HepG2 (cell line): ENCODE data around the gene TH. TPM values are rescaled to one million over a fixed set of nuclear protein-coding genes. Genes with fewer than 3 reads are reported as not detected.

Experiments
- HNRNPL ChIP-seq: fragments of 200-400 bp; formaldehyde crosslinking; IDR thresholded peaks from 2 replicates; pipeline ENCODE4 v1.6.1; 2017; ENCODE audit warnings: mild to moderate bottlenecking, low read depth, low read length
- KDM2A ChIP-seq: sonication (generic); formaldehyde crosslinking; IDR thresholded peaks from 2 replicates; pipeline ENCODE4 v1.4.0; 2020; ENCODE audit warnings: low read depth, missing genetic modification reagents, borderline replicate concordance
- RBM39 ChIP-seq: fragments of 200-400 bp; formaldehyde crosslinking; IDR thresholded peaks from one replicate; pipeline ENCODE4 v1.6.1; 2018; ENCODE audit warnings: antibody characterized with exemption, mild to moderate bottlenecking, low read depth, low read length; ENCODE audit not compliant: poor library complexity, severe bottlenecking
- SIX4 ChIP-seq: sonication (generic); formaldehyde crosslinking; IDR thresholded peaks from 2 replicates; pipeline ENCODE4 v1.4.0; 2020; ENCODE audit warnings: missing genetic modification reagents
- STAG1 ChIP-seq: sonication (generic); formaldehyde crosslinking; IDR thresholded peaks from 2 replicates; pipeline ENCODE4 v1.4.0; 2020; ENCODE audit warnings: missing genetic modification reagents
- ZFP36 ChIP-seq: fragments of 150-350 bp; IDR thresholded peaks from 2 replicates; pipeline ENCODE4 v1.6.1; 2018; ENCODE audit warnings: borderline replicate concordance, low read length, low read depth; ENCODE audit not compliant: partially characterized antibody
- ZFP36L2 ChIP-seq: sonication (generic); formaldehyde crosslinking; IDR thresholded peaks from 2 replicates; pipeline ENCODE4 v1.4.0; 2020; ENCODE audit warnings: missing genetic modification reagents
- ZNF24 ChIP-seq: fragments of 450-650 bp; IDR thresholded peaks from 2 replicates; pipeline ENCODE4 v1.6.1; 2017; ENCODE audit warnings: antibody characterized with exemption, mild to moderate bottlenecking
- ZNF44 ChIP-seq: sonication (generic); formaldehyde crosslinking; IDR thresholded peaks from 2 replicates; pipeline ENCODE4 v1.5.1; 2020; ENCODE audit warnings: mild to moderate bottlenecking, missing genetic modification reagents
- ZNF891 ChIP-seq: sonication (generic); formaldehyde crosslinking; IDR thresholded peaks from 2 replicates; pipeline ENCODE4 v1.5.0; 2020; ENCODE audit warnings: mild to moderate bottlenecking, missing genetic modification reagents
- ZSCAN25 ChIP-seq: sonication (generic); formaldehyde crosslinking; IDR thresholded peaks from 2 replicates; pipeline ENCODE4 v1.8.0; 2022; ENCODE audit warnings: mild to moderate bottlenecking, missing genetic modification reagents
- polyA plus RNA-seq, 8 experiments: library from polyadenylated mRNA; depleted of rRNA in 3 of 8; stranded (reverse) in 7 of 8; unstranded in 1 of 8; fragments of >200 nt; fragmentation: Illumina TruSeq in 4 of 8; extraction: Trizol in 4 of 8; gene quantifications; 2 replicates each; pipeline versions ENCODE4 v1.2.1 to v1.2.3, GENCODE V29; 2011 to 2016; ENCODE audit warnings: low read depth in 4 of 8, missing spikeins in 1 of 8, mixed read lengths in 1 of 8; ENCODE audit not compliant: insufficient read depth in 1 of 8
- total RNA-seq, 5 experiments: library from RNA; depleted of rRNA; stranded (reverse); fragments of >200 nt; fragmentation: Illumina TruSeq; extraction: Trizol; gene quantifications; 2 replicates each; pipeline ENCODE4 v1.2.3, GENCODE V29; 2016; ENCODE audit warnings: low read depth in 1 of 5
- TF ChIP-seq, protein P1 (sequence below): IDR thresholded peaks from 2 replicates; pipeline ENCODE4 v1.6.1; 2016; ENCODE audit warnings: mild to moderate bottlenecking
- TF ChIP-seq, protein P2 (sequence below): sonication (generic); formaldehyde crosslinking; IDR thresholded peaks from 2 replicates; pipeline ENCODE4 v1.9.0; 2021; ENCODE audit warnings: missing genetic modification reagents, borderline replicate concordance
- TF ChIP-seq, protein P3 (sequence below): sonication (generic); formaldehyde crosslinking; IDR thresholded peaks from 2 replicates; pipeline ENCODE4 v1.4.0; 2020; ENCODE audit warnings: missing genetic modification reagents
- TF ChIP-seq, protein P4 (sequence below): sonication (generic); formaldehyde crosslinking; IDR thresholded peaks from 2 replicates; pipeline ENCODE4 v1.8.0; 2023; ENCODE audit warnings: mild to moderate bottlenecking, missing genetic modification reagents
- TF ChIP-seq, protein P5 (sequence below): sonication (generic); formaldehyde crosslinking; IDR thresholded peaks from 2 replicates; pipeline ENCODE4 v1.5.1; 2020; ENCODE audit warnings: mild to moderate bottlenecking, missing genetic modification reagents, moderate library complexity
- TF ChIP-seq, protein P6 (sequence below): sonication (generic); formaldehyde crosslinking; IDR thresholded peaks from 2 replicates; pipeline ENCODE4 v1.4.0; 2020; ENCODE audit warnings: missing genetic modification reagents

Gene TH
- total and polyA plus RNA-seq, 2 of the 13 experiments (the other 11 are each of a cell fraction or from before 2014, with no cell fraction given) = 0.36 TPM; not detected in 1

DNA sequence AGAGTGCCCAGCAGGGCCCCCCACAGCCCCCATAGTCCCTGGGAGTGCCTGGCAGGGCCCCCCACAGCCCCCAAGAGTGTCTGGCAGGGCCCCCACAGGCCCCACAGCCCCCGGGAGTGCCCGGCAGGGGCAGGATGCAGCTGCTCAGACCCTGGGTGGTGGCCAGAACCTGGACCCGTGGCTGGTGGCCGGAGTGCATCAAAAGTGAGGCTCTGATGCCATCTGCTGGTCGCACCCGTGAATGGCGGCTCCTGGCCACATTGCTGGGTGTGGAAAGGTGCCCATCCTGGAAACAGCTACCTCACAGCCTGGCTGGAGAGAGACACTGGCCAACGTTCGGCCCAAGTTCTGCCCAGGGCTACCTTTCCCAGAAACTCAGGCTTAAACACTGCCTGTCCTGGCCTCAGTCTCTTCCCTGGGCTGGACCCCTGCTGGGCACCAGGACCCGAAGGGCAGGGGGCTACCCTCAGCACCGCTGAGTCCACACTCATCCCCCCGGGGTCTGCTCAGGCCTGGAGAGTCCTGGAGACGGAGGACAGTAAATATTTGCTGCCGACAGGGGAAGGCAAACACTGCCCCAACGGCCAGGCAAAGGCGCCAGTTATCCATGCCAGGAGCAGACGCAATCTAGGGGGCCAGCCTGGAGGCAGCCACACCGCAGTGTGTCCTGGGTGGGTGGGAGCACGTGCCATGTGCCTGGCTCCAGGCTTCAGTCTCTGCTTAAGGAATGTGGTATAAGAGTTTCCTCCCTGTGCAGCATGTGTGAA is 15.0 kb downstream of the TH start (continued):
- TF ChIP-seq, protein P1, sequence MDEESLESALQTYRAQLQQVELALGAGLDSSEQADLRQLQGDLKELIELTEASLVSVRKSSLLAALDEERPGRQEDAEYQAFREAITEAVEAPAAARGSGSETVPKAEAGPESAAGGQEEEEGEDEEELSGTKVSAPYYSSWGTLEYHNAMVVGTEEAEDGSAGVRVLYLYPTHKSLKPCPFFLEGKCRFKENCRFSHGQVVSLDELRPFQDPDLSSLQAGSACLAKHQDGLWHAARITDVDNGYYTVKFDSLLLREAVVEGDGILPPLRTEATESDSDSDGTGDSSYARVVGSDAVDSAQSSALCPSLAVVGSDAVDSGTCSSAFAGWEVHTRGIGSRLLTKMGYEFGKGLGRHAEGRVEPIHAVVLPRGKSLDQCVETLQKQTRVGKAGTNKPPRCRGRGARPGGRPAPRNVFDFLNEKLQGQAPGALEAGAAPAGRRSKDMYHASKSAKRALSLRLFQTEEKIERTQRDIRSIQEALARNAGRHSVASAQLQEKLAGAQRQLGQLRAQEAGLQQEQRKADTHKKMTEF (CRISPR knock-in tag) = 0 out of 2 replicates have a peak, but pooled peaks have one; percentile 27
- TF ChIP-seq ZFP36L2 (CRISPR knock-in tag) = no peak
- no peak for TF ChIP-seq HNRNPL
- peak; percentile 66; the same call in 1 of the 2 replicates for TF ChIP-seq ZSCAN25 (CRISPR knock-in tag)
- TF ChIP-seq, protein P2, sequence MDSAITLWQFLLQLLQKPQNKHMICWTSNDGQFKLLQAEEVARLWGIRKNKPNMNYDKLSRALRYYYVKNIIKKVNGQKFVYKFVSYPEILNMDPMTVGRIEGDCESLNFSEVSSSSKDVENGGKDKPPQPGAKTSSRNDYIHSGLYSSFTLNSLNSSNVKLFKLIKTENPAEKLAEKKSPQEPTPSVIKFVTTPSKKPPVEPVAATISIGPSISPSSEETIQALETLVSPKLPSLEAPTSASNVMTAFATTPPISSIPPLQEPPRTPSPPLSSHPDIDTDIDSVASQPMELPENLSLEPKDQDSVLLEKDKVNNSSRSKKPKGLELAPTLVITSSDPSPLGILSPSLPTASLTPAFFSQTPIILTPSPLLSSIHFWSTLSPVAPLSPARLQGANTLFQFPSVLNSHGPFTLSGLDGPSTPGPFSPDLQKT (CRISPR knock-in tag) = no peak
- TF ChIP-seq, protein P3, sequence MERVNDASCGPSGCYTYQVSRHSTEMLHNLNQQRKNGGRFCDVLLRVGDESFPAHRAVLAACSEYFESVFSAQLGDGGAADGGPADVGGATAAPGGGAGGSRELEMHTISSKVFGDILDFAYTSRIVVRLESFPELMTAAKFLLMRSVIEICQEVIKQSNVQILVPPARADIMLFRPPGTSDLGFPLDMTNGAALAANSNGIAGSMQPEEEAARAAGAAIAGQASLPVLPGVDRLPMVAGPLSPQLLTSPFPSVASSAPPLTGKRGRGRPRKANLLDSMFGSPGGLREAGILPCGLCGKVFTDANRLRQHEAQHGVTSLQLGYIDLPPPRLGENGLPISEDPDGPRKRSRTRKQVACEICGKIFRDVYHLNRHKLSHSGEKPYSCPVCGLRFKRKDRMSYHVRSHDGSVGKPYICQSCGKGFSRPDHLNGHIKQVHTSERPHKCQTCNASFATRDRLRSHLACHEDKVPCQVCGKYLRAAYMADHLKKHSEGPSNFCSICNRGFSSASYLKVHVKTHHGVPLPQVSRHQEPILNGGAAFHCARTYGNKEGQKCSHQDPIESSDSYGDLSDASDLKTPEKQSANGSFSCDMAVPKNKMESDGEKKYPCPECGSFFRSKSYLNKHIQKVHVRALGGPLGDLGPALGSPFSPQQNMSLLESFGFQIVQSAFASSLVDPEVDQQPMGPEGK (CRISPR knock-in tag) = peak; percentile 22; the same call in 1 of the 2 replicates
- TF ChIP-seq, protein P4, sequence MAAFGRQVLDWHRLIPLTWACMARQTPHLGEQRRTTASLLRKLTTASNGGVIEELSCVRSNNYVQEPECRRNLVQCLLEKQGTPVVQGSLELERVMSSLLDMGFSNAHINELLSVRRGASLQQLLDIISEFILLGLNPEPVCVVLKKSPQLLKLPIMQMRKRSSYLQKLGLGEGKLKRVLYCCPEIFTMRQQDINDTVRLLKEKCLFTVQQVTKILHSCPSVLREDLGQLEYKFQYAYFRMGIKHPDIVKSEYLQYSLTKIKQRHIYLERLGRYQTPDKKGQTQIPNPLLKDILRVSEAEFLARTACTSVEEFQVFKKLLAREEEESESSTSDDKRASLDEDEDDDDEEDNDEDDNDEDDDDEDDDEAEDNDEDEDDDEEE (CRISPR knock-in tag) = peak; percentile 65; the same call in 1 of the 2 replicates
- TF ChIP-seq, protein P5, sequence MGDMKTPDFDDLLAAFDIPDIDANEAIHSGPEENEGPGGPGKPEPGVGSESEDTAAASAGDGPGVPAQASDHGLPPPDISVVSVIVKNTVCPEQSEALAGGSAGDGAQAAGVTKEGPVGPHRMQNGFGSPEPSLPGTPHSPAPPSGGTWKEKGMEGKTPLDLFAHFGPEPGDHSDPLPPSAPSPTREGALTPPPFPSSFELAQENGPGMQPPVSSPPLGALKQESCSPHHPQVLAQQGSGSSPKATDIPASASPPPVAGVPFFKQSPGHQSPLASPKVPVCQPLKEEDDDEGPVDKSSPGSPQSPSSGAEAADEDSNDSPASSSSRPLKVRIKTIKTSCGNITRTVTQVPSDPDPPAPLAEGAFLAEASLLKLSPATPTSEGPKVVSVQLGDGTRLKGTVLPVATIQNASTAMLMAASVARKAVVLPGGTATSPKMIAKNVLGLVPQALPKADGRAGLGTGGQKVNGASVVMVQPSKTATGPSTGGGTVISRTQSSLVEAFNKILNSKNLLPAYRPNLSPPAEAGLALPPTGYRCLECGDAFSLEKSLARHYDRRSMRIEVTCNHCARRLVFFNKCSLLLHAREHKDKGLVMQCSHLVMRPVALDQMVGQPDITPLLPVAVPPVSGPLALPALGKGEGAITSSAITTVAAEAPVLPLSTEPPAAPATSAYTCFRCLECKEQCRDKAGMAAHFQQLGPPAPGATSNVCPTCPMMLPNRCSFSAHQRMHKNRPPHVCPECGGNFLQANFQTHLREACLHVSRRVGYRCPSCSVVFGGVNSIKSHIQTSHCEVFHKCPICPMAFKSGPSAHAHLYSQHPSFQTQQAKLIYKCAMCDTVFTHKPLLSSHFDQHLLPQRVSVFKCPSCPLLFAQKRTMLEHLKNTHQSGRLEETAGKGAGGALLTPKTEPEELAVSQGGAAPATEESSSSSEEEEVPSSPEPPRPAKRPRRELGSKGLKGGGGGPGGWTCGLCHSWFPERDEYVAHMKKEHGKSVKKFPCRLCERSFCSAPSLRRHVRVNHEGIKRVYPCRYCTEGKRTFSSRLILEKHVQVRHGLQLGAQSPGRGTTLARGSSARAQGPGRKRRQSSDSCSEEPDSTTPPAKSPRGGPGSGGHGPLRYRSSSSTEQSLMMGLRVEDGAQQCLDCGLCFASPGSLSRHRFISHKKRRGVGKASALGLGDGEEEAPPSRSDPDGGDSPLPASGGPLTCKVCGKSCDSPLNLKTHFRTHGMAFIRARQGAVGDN (CRISPR knock-in tag) = peak; percentile 50; the same call in 1 of the 2 replicates
- no peak for TF ChIP-seq ZNF44 (CRISPR knock-in tag)
- TF ChIP-seq, protein P6, sequence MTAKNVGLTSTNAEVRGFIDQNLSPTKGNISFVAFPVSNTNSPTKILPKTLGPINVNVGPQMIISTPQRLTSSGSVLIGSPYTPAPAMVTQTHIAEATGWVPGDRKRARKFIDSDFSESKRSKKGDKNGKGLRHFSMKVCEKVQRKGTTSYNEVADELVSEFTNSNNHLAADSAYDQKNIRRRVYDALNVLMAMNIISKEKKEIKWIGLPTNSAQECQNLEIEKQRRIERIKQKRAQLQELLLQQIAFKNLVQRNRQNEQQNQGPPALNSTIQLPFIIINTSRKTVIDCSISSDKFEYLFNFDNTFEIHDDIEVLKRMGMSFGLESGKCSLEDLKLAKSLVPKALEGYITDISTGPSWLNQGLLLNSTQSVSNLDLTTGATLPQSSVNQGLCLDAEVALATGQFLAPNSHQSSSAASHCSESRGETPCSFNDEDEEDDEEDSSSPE = no peak
- no peak for TF ChIP-seq SIX4 (CRISPR knock-in tag)
- no peak for TF ChIP-seq RBM39
- TF ChIP-seq ZNF891 = peak; percentile 68; the same call in 1 of the 2 replicates
- TF ChIP-seq ZFP36 = peak; percentile 70
- no peak for TF ChIP-seq ZNF24
- peak; percentile 46; the same call in 1 of the 2 replicates for TF ChIP-seq KDM2A (CRISPR knock-in tag)
- peak; percentile 98 for TF ChIP-seq STAG1
